H1 (cell line): ENCODE data around the gene COG3. TPM values are rescaled to one million over a fixed set of nuclear protein-coding genes. Genes with fewer than 3 reads are reported as not detected.

Source experiments
- CTCF ChIA-PET: fragments of 300-600 bp; sonication (Branson Sonifier 250); formaldehyde crosslinking; loops from one replicate; lab custom pipeline; 2021; ENCODE audit not compliant: partially characterized antibody; lab: Charles Lee
- POLR2A ChIA-PET: fragments of 300-600 bp; sonication (Branson Sonifier 250); formaldehyde crosslinking; loops from one replicate; lab custom pipeline; 2021; ENCODE audit warnings: inconsistent platforms; ENCODE audit not compliant: partially characterized antibody; lab: Charles Lee
- DNase-seq, 2 experiments: peaks; one replicate each; pipeline versions ENCODE4 v3.0.0 to v3.0.0-alpha.2; 2010 to 2022; ENCODE audit warnings: low spot score in 2 of 2, low read depth in 1 of 2, mixed read lengths in 1 of 2
- FAIRE-seq: peaks from 2 replicates; lab custom pipeline; 2011; peaks lifted over from hg19 to GRCh38; lab: Jason Lieb, UNC
- H2AFZ ChIP-seq: 2 replicates; pipeline ENCODE4 v1.8.1; 2012; ENCODE audit warnings: low read length, inconsistent platforms
- H2AK5ac ChIP-seq: 2 replicates; pipeline ENCODE4 v1.6.1; 2013; ENCODE audit warnings: low read depth, low read length
- H2BK120ac ChIP-seq: replicated peaks from 2 replicates; pipeline ENCODE3; 2013; ENCODE audit warnings: low read depth, low read length, inconsistent platforms
- H2BK12ac ChIP-seq: 2 replicates; pipeline ENCODE4 v1.6.1; 2013; ENCODE audit warnings: low read depth, low read length
- H2BK15ac ChIP-seq: 2 replicates; pipeline ENCODE4 v1.6.1; 2013; ENCODE audit warnings: low read length
- H2BK20ac ChIP-seq: 2 replicates; pipeline ENCODE4 v1.6.1; 2013; ENCODE audit warnings: low read length
- H2BK5ac ChIP-seq: 2 replicates; pipeline ENCODE4 v1.6.1; 2013; ENCODE audit warnings: low read depth, low read length
- H3K14ac ChIP-seq: 2 replicates; pipeline ENCODE4 v1.6.1; 2013; ENCODE audit warnings: inconsistent platforms; ENCODE audit not compliant: insufficient read length
- H3K18ac ChIP-seq: 2 replicates; pipeline ENCODE4 v1.6.1; 2013; ENCODE audit warnings: low read length; ENCODE audit errors: extremely low read depth
- H3K23ac ChIP-seq: 2 replicates; pipeline ENCODE4 v1.6.1; 2013; ENCODE audit warnings: inconsistent platforms; ENCODE audit not compliant: insufficient read length
- H3K23me2 ChIP-seq: 2 replicates; pipeline ENCODE4 v1.6.1; 2013; ENCODE audit warnings: low read depth, low read length
- H3K27ac ChIP-seq: 2 replicates; pipeline ENCODE4 v1.6.1; 2011; ENCODE audit warnings: low read depth, low read length, inconsistent platforms
- H3K27me3 ChIP-seq, 4 experiments: replicated peaks in 1 of 4; 1 replicate in 1 of 4; 2 replicates in 3 of 4; pipeline versions ENCODE4 v1.6.1 to v1.8.1; 2011 to 2013; ENCODE audit warnings: low read length in 3 of 4, mild to moderate bottlenecking in 3 of 4, inconsistent platforms in 2 of 4, mixed read lengths in 2 of 4, moderate library complexity in 1 of 4; ENCODE audit not compliant: control insufficient read depth in 3 of 4, insufficient read depth in 3 of 4; ENCODE audit errors: extremely low read depth in 1 of 4
- H3K36me3 ChIP-seq, 4 experiments: 2 replicates each; pipeline versions ENCODE4 v1.6.1 to v1.8.1; 2011 to 2013; ENCODE audit warnings: mild to moderate bottlenecking in 4 of 4, low read length in 3 of 4, moderate library complexity in 2 of 4, control low read depth in 1 of 4, inconsistent platforms in 1 of 4; ENCODE audit not compliant: insufficient read depth in 4 of 4, control insufficient read depth in 2 of 4
- H3K4ac ChIP-seq: replicated peaks from 2 replicates; pipeline ENCODE3; 2013; ENCODE audit warnings: low read length, low read depth, mixed read lengths, inconsistent platforms; ENCODE audit not compliant: insufficient read length
- H3K4me1 ChIP-seq, 4 experiments: replicated peaks in 1 of 4; 1 replicate in 1 of 4; 2 replicates in 3 of 4; pipeline versions ENCODE4 v1.6.1 to v1.8.1; 2011 to 2013; ENCODE audit warnings: low read length in 3 of 4, inconsistent platforms in 2 of 4, mixed read lengths in 1 of 4; ENCODE audit not compliant: insufficient read depth in 4 of 4, control insufficient read depth in 3 of 4
- H3K4me2 ChIP-seq, 2 experiments: 2 replicates each; pipeline versions ENCODE4 v1.6.1 to v1.8.1; 2011 to 2013; ENCODE audit warnings: low read depth in 2 of 2, low read length in 2 of 2, control low read depth in 1 of 2, inconsistent platforms in 1 of 2, mild to moderate bottlenecking in 1 of 2; ENCODE audit not compliant: insufficient read depth in 1 of 2
- H3K4me3 ChIP-seq, 4 experiments: fragments of 200-600, 300-600 bp in 1 of 4; sonication (generic), shearing (Covaris generic), sonication (Bioruptor Twin) in 1 of 4; 2 replicates each; pipeline versions ENCODE4 v1.5.1 to v1.8.1; 2011 to 2016; ENCODE audit warnings: low read length in 4 of 4, low read depth in 3 of 4, control low read depth in 2 of 4, inconsistent platforms in 2 of 4, mild to moderate bottlenecking in 2 of 4, mixed read lengths in 1 of 4, moderate library complexity in 1 of 4; ENCODE audit not compliant: insufficient read depth in 2 of 4; ENCODE audit errors: extremely low read depth in 1 of 4
- H3K56ac ChIP-seq: replicated peaks from 2 replicates; pipeline ENCODE3; 2013; ENCODE audit warnings: low read depth, mild to moderate bottlenecking, mixed read lengths, low read length, inconsistent platforms; ENCODE audit not compliant: insufficient read length
- H3K79me1 ChIP-seq: 2 replicates; pipeline ENCODE4 v1.6.1; 2013; ENCODE audit warnings: low read depth, low read length, control low read depth
- H3K79me2 ChIP-seq, 2 experiments: 2 replicates each; pipeline versions ENCODE4 v1.6.1 to v1.8.1; 2012 to 2013; ENCODE audit warnings: low read length in 2 of 2, mild to moderate bottlenecking in 2 of 2, inconsistent platforms in 1 of 2; ENCODE audit not compliant: insufficient read depth in 2 of 2, control insufficient read depth in 1 of 2
- H3K9ac ChIP-seq, 4 experiments: replicated peaks in 1 of 4; 1 replicate in 1 of 4; 2 replicates in 3 of 4; pipeline versions ENCODE4 v1.6.1 to v1.8.1; 2011 to 2013; ENCODE audit warnings: low read depth in 3 of 4, low read length in 3 of 4, control low read depth in 2 of 4, mild to moderate bottlenecking in 2 of 4, moderate library complexity in 2 of 4, inconsistent platforms in 1 of 4; ENCODE audit errors: extremely low read depth in 1 of 4
- H3K9me3 ChIP-seq, 2 experiments: 2 replicates each; pipeline versions ENCODE4 v1.6.1 to v1.8.1; 2012 to 2013; ENCODE audit warnings: mild to moderate bottlenecking in 2 of 2, moderate library complexity in 2 of 2, control low read depth in 1 of 2, inconsistent platforms in 1 of 2, low read depth in 1 of 2, low read length in 1 of 2, mixed read lengths in 1 of 2; ENCODE audit not compliant: insufficient read depth in 2 of 2
- H4K20me1 ChIP-seq, 2 experiments: replicated peaks in 1 of 2; 2 replicates each; pipeline versions ENCODE3 to v1.8.1; 2011 to 2013; ENCODE audit warnings: inconsistent platforms in 2 of 2, low read length in 2 of 2, mild to moderate bottlenecking in 1 of 2; ENCODE audit not compliant: insufficient read depth in 2 of 2, control insufficient read depth in 1 of 2
- H4K5ac ChIP-seq: 2 replicates; pipeline ENCODE4 v1.6.1; 2013; ENCODE audit warnings: low read length, low read depth, mixed read lengths, inconsistent platforms; ENCODE audit not compliant: insufficient read length
- H4K8ac ChIP-seq: 2 replicates; pipeline ENCODE4 v1.8.0; 2013; ENCODE audit warnings: mild to moderate bottlenecking, moderate library complexity, low read length, inconsistent platforms; ENCODE audit not compliant: insufficient read depth; ENCODE audit errors: extremely low read depth
- H4K91ac ChIP-seq: replicated peaks from 2 replicates; pipeline ENCODE3; 2013; ENCODE audit warnings: low read length, mixed read lengths, inconsistent platforms; ENCODE audit not compliant: insufficient read length
- SIX5 ChIP-seq: IDR thresholded peaks from 2 replicates; pipeline ENCODE4 v1.6.1; 2011; ENCODE audit warnings: mild to moderate bottlenecking, low read depth, low read length
- YY1 ChIP-seq: IDR thresholded peaks from 2 replicates; pipeline ENCODE4 v1.6.1; 2011; ENCODE audit warnings: low read depth, mild to moderate bottlenecking, low read length
- WGBS, 2 experiments: shearing (Covaris generic) in 1 of 2; methylation state at CpG; one replicate each; pipeline versions ENCODE4 v1.1.6 to v1.1.7; 2013 to 2015; ENCODE audit warnings: low lambda C conversion rate in 2 of 2, mixed read lengths in 2 of 2, inconsistent platforms in 1 of 2, low coverage in 1 of 2, missing lambda C conversion rate in 1 of 2; ENCODE audit not compliant: insufficient replicate concordance in 2 of 2, insufficient coverage in 1 of 2, insufficient read length in 1 of 2; ENCODE audit errors: extremely low coverage in 1 of 2, missing lambda C conversion rate in 1 of 2; 5-methylcytosine and 5-hydroxymethylcytosine counted together
- polyA plus RNA-seq, 7 experiments: library from polyadenylated mRNA; depleted of rRNA in 3 of 7; stranded (reverse) in 5 of 7; unstranded in 2 of 7; fragments of >200 nt in 5 of 7; fragments of 200-250 nt in 2 of 7; gene quantifications; 1 replicate in 5 of 7; 2 replicates in 1 of 7; 4 replicates in 1 of 7; pipeline versions ENCODE4 v1.2.1 to v1.2.3, GENCODE V29; 2011 to 2013; ENCODE audit warnings: missing spikeins in 2 of 7, mixed read lengths in 2 of 7
- total RNA-seq: library from RNA; stranded (reverse); fragmentation: NEBNext Ultra II Directional; extraction: Animal tissue kit (Norgen Biotek cat#: 25700); gene quantifications from 2 replicates; pipeline ENCODE4 v1.2.1, GENCODE V29; 2021

COG3 gene
- total and polyA plus RNA-seq, 2 of the 8 experiments (the other 6 are each of a cell fraction or from before 2014, with no cell fraction given) = 12.7 to 13.5 TPM

- ChIA-PET CTCF (no interaction called here), POLR2A (interaction anchor here (2.1 kb wide), 1 partner anchor 26 kb away, joined by 4 read pairs; the partner anchor contains the start of gene COG3)
- Histone ChIP-seq H3K56ac (no peak overlapping the region), H3K4me3 (no peak overlapping the region), H3K36me3 (no peaks in the 10 kb centered on the region), H3K9me3 (no peaks in the 10 kb centered on the region), H3K4me2 (no peak overlapping the region), H3K27ac (no peak overlapping the region), H3K23me2 (no peaks in the 10 kb centered on the region), H2AFZ (no peak overlapping the region), H2AK5ac (no peak overlapping the region), H3K27me3 (no peaks in the 10 kb centered on the region), H2BK5ac (no peak overlapping the region), H2BK15ac (no peak overlapping the region), H3K9ac (no peak overlapping the region), H3K14ac (no peak overlapping the region), H4K8ac (no peak overlapping the region), H2BK120ac (no peak overlapping the region), H4K91ac (no peak overlapping the region), H4K20me1 (no peaks in the 10 kb centered on the region), H3K4me1 (peaks cover 0 to 3% (median 0%) of the 10 kb centered on the region in 4 experiments; a peak in 1 of 7 replicates), H2BK20ac (no peak overlapping the region), H3K79me2 (no peaks in the 10 kb centered on the region), H4K5ac (no peak overlapping the region), H2BK12ac (no peak overlapping the region), H3K23ac (no peak overlapping the region), H3K79me1 (no peaks in the 10 kb centered on the region), H3K4ac (no peak overlapping the region), H3K18ac (no peak overlapping the region)
- DNase-seq (no peak), FAIRE-seq (no peak)
- TF ChIP-seq YY1 = no peak
- TF ChIP-seq SIX5 = no peak
- 98% methylated on average over 4 of the region's 4 CpGs; no CpG with 5 or more reads in 1 of the 2 experiments for WGBS, 2 experiments
These were observed 25.7 kb upstream of the COG3 start for GRCh38 chr13:45439008-45439407.
